DMS53 (cell line): ENCODE results near the gene PLXND1.
"Not testable (repeated sequence)": the region's sequence is repeated elsewhere in the genome, so short reads cannot be mapped to it uniquely, and the experiment has no call there.

Experiments
- DNase-seq: peaks from one replicate; lab custom pipeline; 2025; lab: John Stamatoyannopoulos, UW

The PLXND1 gene

GRCh38 chr3:129614435-129614834, 8.0 kb upstream of the PLXND1 start:
- DNase-seq = no peak

GRCh38 chr3:129613367-129613740, 6.9 kb upstream of the PLXND1 start:
- no peak for DNase-seq

GRCh38 chr3:129612534-129613366, 6.3 kb upstream of the PLXND1 start:
- no peak for DNase-seq

GRCh38 chr3:129611812-129612533, 5.5 kb upstream of the PLXND1 start:
- no peak for DNase-seq

DNA sequence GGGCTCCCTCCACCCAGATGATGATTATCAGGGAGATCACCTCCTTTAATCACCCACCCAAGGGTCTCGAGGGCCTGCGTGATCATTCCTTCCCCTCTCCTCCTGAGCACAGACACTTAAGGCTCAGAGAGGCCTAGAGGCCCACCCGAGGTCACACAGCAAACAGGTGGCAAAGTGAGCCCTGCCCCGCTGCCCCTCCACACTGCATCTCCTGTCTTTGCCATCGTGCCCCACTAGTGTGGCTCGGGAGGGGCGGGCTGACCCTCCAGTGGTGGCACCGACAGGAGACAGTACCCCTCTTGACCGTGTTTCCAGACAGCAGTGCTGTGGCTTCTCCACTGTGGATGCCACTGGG, 4.9 kb upstream of the PLXND1 start:
- no peak for DNase-seq

DNA sequence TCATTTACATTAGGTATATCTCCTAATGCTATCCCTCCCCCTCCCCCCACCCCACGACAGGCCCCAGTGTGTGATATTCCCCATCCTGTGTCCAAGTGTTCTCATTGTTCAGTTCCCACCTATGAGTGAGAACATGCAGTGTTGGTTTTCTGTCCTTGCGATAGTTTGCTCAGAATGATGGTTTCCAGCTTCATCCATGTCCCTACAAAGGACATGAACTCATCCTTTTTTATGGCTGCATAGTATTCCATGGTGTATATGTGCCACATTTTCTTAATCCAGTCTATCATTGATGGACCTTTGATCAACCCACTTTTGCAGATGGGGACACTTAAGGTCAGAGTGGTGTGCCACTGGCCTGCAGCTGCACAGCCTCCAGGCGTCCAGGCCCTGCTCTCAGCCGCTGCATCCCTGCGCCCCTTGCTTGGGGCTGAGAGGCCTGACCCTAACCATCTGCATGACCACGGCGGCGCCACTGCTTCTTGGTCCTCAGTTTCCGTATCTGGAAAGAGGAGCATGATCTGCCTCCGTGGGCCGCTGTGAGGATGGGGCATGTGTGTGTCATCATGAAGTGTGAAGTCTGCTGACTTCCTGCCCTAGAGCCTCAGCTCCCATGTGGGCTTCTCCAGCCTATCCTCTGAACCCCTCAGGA, 4.4 kb upstream of the PLXND1 start:
- DNase-seq = not testable (repeated sequence)

GRCh38 chr3:129610276-129610675, 3.8 kb upstream of the PLXND1 start:
- no peak for DNase-seq

DNA sequence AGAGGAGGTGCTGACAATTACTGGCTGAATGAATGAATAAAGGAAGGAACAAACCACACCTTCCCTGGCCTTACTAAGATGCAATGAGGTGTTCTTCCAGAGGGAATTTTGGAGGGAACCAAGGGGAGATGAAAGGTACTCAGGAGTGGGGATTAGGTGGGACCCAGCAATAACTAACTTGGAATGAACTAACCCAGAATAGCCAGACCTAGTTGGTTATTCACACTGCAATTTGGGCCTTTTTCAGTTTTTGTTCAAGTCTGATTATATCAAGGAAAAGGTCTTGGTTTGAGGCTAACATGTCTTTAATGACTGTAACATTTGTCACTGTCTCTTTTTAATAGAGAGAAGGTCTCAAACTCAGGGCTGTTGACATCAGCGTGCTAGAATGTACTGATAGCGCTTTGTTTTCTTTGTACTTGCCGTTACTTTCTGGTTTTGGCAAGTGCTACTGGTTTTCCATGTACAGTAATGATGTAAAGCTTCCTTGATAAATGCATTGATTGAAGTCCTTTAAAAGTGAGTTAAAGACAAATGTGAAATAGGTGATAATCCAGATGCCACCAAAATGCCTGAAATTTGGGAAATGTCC, 3.2 kb upstream of the PLXND1 start:
- DNase-seq = no peak

- no peak for DNase-seq
Observed at GRCh38 chr3:129608936-129609590, 2.6 kb upstream of the PLXND1 start.

DNA sequence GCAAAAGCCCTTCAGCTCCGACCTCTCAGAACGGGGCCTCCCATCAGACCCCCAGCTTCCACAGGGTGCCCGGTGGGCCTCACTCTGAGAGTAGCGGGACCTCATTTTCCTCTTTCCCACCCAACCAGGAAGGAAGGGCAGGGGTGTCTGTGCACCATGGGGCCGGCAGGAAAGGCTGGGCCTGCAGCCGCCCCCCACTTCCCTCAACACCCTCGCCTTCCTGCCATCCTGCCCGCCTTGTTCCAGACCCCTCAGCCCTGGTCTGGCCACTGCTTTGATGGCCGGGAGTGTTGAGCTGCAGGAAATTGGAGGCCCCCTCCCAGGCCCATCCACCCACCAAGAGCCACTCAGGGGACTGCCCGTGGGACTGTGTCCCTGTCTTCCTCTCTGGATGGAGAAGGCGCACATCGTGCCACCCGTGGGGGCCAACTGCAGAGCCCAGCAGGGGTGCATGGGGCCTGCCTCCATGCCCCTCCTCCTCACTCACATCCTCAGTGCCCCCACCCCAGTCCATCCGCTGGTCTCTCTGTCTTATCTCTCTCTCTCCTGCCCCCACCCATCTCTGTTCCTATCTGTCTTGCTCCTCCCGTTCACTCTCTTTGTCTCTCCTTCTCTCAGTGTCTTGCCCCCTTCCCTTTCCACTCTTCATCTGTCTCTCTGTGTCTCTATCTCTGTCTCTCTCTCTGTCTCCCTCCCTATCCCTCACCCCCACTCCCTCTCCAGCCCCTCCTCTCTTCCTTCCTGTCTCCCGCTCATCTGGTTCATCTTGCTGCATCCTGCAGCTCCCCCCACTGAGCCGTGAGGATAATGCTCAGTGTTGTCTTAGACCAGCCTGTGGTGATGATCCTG, 1.8 kb upstream of the PLXND1 start:
- peak; percentile 58 for DNase-seq

- DNase-seq = no peak
Observed at GRCh38 chr3:129607391-129608068, 1.1 kb upstream of the PLXND1 start.

- DNase-seq = peak; percentile 69
Observed at GRCh38 chr3:129605922-129606635, 397 bp downstream of the PLXND1 start.

- DNase-seq = peak; percentile 79
Observed at GRCh38 chr3:129605203-129605921, 1.1 kb downstream of the PLXND1 start.

DNA sequence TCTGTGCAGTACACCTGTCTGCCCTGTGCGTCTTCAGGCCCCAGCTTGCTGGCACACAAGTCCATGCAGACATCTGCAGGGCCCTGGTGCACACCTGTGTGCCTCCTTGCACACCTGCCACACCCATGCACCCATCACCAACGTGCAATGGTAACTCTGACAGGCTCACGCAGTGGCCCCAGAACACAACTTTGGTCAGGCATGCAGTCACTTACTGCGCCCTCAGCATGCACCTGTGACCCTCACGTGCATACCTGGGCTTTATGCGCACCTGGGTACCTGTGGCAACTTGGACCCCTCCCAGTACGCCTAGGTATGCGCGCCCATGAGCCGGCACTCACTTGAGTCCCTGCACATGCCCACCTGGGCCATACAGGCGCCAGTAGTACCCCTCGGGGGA, 1.7 kb downstream of the PLXND1 start:
- peak; percentile 49 for DNase-seq

- DNase-seq = no peak
Observed at GRCh38 chr3:129603991-129604749, 2.3 kb downstream of the PLXND1 start.

GRCh38 chr3:129603561-129603942, 2.9 kb downstream of the PLXND1 start:
- DNase-seq = no peak

DNA sequence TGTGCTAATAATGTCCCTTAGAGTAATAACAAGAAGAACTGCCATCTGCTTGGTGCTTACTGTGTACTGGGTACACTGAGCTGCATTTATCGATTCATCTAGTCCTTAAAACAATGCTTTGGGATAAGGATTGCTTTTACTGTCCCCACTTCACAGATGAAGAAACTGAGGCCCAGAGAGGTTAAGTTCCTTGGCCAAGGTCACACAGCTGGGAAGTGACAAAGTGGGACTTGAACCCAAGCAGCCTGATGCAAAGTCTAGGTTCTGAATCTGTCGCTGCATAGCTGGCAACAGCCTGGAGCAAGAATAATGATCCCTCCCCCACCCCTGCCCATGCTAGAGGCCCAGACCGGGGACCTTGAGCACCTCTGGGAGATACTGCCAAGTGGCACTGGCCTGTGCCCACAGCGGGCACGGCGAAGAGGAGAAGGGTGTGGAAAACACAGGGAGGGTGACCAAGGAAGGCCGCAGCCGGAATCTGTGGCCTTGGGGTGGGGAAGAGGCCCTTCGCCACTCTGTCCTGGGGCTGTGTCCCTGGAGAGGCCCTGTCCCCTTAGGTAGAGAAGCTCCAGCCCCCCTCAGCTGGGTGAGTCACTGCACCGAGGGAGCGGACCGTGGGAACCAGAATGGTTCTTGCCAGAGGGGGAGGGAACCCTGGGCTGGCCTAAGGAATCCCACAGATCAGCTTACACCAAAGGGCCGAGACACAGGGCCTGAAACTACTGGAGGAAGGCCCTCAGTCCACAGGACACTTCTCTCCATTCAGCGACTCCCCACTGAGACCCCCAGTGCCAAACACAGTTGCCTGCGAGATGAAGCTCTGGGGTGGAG, 3.5 kb downstream of the PLXND1 start:
- no peak for DNase-seq

GRCh38 chr3:129602309-129602708, 4.2 kb downstream of the PLXND1 start:
- DNase-seq = no peak
